ENCODE data around the gene GABARAPL2.

Gene GABARAPL2, protein sequence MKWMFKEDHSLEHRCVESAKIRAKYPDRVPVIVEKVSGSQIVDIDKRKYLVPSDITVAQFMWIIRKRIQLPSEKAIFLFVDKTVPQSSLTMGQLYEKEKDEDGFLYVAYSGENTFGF

DNA sequence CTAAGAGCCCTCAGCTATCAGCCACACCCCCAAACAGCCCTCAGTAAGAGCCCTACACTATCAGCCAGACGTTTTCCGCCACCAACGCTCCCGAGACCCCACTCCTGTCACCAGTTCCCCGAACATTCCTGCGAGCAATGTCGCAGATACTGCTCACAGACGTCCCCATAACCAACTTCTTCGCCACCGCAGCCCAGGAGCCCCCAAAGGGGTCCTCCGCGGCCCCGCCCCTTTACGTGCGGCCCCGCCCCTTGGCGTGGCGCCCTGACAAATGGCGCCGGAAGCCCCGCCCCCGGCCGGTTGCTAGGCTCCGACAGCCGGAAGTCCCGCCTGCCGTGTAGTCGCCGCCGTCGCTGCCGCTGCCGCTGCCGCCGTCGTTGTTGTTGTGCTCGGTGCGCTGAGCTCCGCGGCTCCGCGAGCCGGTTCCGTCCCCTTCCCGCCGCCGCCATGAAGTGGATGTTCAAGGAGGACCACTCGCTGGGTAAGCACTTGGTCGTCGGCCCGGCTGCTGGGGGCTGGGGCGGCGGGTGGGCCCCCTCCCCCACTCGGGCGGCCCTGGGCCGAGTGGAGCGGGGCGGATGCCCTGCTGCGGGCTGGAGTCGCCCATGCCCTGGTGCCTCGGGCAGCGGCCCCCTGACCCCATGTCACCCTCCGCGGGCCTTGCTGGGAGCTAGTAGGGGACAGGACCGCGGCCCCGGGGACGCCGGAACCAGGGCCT is at the start of gene GABARAPL2:
GABARAPL2 (plus strand) TSS at position 340 of the 718 bp plus-strand sequence; CDS start at position 448, 108 bp downstream.
- TF ChIP-seq, protein P1, sequence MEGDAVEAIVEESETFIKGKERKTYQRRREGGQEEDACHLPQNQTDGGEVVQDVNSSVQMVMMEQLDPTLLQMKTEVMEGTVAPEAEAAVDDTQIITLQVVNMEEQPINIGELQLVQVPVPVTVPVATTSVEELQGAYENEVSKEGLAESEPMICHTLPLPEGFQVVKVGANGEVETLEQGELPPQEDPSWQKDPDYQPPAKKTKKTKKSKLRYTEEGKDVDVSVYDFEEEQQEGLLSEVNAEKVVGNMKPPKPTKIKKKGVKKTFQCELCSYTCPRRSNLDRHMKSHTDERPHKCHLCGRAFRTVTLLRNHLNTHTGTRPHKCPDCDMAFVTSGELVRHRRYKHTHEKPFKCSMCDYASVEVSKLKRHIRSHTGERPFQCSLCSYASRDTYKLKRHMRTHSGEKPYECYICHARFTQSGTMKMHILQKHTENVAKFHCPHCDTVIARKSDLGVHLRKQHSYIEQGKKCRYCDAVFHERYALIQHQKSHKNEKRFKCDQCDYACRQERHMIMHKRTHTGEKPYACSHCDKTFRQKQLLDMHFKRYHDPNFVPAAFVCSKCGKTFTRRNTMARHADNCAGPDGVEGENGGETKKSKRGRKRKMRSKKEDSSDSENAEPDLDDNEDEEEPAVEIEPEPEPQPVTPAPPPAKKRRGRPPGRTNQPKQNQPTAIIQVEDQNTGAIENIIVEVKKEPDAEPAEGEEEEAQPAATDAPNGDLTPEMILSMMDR (IDR thresholded peaks at IDR 0.05; ENCODE audit: extremely low read depth, missing control alignments): no peak
- peak; percentile 94 for DNase-seq (ENCODE audit: low spot score)

DNA sequence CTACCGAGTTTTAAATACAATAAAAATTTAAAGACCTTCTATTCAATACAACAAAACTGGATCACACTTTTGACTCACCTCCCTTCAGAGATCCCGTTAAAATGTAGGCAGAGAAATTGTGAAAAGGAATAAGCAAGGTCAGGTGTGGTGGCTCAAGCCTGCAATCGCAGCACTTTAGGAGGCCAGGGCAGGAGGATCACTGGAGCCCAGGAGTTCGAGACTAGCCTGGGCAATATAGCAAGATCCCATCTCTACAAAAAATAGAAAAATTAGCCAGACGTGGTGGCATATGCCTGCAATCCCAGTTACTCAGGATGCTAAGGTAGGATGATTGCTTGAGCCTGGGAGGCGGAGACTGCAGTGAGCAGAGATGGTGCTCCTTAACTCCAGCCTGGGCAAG is 47.0 kb upstream of the GABARAPL2 start:
- TF ChIP-seq, protein P1 (IDR thresholded peaks at IDR 0.05; ENCODE audit: extremely low read depth, missing control alignments): no peak

DNA sequence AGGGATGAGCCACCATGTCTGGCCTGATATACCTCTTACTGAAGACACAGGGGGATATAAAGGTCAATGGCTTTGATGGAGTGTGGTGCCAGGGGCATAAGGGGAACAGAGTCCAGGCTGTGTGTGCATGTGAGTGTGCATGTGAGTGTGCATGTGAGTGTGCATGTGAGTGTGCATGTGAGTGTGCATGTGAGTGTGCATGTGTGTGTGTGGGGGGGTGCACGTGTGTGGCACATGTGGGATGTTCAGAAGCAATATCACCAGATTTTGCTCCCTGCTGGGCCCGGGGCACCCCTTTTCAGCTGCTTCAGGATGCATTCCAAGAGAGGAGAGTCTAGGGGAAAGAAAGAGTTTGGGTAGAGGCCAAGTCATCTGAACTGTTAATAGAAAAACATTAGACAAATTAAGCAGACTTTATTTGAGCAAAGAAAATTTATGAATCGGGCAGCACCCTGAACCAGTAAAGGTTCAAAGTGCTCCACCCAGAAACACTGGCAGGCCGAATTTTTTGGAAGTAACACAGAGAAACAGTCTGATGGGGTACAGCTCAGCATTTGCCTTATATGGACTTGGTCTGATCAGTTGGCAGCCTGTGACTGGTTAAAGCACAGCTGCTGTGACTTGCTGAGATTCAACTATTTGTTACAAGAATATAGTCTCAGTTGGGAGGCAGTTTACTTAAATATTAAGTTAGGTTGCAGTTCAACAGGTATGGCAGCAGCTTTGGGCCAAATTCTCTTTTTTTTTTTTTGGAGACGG is 40.0 kb upstream of the GABARAPL2 start:
- DNase-seq (ENCODE audit: low spot score): no peak
- TF ChIP-seq, protein P1 (IDR thresholded peaks at IDR 0.05; ENCODE audit: extremely low read depth, missing control alignments): no peak

More for the DNA sequence above, 47.0 kb upstream of the GABARAPL2 start:
- DNase-seq (ENCODE audit: low spot score): no peak

DNA sequence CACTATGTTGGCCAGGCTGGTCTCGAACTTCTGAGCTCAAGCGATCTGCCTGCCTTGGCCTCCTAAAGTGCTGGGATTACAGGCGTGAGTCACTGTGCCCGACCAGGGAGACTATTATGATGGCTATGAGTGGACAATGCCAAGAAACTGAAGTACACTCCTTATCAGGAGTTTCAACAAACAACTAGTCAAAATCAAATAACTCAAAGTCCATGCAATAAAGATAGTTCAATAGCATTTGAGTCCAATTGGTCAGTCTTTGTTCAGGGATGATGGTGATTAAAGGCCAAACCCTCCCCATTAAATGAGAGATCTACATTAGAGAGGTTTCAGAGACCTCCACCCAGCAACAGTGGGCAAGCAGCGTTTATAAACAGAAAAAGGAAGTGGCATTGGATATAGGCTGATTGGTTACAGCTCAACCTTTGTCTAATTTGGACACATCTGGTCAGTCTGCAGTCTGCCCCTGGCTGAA is 38.3 kb upstream of the GABARAPL2 start:
- TF ChIP-seq, protein P1 (IDR thresholded peaks at IDR 0.05; ENCODE audit: extremely low read depth, missing control alignments): no peak
- no peak for DNase-seq (ENCODE audit: low spot score)

DNA sequence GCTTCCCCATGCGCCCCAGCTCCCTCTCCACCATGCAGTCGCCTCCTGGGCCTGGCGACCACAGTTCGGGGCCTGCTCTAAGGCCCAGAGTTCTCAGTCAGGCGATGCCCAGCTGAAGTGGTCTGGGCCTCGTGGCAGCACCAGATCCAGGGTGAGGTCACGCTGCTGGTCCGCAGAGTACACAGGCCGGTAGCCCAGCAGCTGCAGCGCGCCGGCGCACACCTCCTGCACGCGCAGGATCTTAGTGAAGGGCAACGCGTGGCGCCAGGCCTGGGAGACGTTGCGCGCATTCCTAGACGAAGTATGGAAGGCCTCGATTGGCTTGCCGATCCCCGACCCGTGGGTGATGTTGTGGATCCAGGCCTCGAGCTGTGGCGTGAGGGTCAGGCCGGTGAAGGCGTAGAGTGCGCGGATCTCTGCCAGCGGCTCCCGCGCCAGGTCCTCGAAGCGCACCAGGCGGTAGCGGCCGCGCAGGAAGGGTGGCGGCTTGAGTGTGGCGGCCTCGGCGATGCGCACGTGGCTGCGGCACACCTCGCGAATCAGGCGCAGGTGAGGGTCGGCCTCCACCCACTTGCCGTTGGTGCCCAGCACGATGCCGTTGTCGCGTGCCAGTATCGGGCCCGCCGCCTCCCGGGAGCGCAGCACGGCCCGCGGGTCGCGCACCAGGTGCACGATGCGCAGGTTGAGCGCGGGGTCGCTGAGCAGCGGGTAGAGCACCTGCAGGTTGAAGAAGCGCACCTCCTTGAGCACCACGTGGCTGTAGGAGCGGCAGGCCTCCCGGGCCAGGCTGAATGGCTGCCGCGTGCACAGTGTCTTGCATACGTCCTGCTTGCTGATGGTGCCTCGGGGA is 36.9 kb upstream of the GABARAPL2 start:
- no peak for DNase-seq (ENCODE audit: low spot score)
- TF ChIP-seq, protein P1 (IDR thresholded peaks at IDR 0.05; ENCODE audit: extremely low read depth, missing control alignments): no peak

DNA sequence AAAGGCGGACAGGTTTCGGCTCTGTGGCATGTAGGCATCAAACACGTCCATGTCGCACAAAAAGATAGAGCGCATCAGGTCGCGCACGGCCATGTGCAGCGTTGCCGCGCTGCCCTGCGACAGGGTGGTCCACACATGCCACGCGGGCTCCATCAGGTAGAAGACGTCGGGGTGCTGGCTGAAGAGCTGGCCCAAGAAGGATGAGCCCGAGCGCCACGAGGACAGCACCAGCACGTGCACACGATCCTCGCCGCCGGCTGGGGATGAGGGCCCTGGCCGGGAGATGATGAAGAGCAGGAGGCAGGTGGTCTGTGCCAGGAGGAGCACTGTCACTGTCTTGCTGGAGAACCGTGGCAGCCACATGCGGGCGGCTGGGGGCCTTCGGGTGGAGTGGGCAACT is 36.2 kb upstream of the GABARAPL2 start:
- TF ChIP-seq, protein P1 (IDR thresholded peaks at IDR 0.05; ENCODE audit: extremely low read depth, missing control alignments): no peak
- DNase-seq (ENCODE audit: low spot score): no peak

All from GM20000 (cell line).